Measurements from ENCODE around the gene ASPA. TPM values are rescaled to one million over a fixed set of nuclear protein-coding genes. Genes with fewer than 3 reads are reported as not detected.

Gene ASPA
- total and polyA plus RNA-seq, 2 of the 13 experiments (the other 11 are each of a cell fraction or from before 2014, with no cell fraction given) = not detected

DNA sequence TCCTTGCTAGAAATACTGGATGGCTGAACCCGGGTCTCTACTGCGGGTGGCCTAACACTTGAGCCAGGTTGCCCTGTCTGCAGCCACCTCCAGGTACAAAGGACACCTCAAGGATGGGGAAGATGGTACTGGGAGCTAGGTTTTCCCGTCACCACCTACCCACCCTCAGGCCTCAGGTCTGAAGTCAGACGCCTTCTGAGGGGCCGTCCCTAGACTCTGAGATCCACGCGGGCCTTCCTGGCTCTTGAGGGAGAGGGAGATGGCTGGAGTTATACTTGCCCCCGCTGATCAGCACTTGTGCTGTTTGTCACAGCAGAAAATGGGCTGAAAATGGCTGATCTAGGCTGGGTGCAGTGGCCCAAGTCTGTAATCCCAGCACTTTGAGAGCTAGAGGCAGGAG is 71.2 kb downstream of the ASPA start (continued):
- TF ChIP-seq BRD4 (CRISPR knock-in tag; IDR thresholded peaks at IDR 0.05) (no peak), GZF1 (CRISPR knock-in tag; IDR thresholded peaks at IDR 0.05) (no peak), ZNF121 (CRISPR knock-in tag; IDR thresholded peaks at IDR 0.05) (no peak), RARA (CRISPR knock-in tag; IDR thresholded peaks at IDR 0.05) (no peak), GFI1 (CRISPR knock-in tag; IDR thresholded peaks at IDR 0.05; ENCODE audit: borderline replicate concordance) (no peak), ELF3 (CRISPR knock-in tag; IDR thresholded peaks at IDR 0.05) (no peak), JDP2 (CRISPR knock-in tag; IDR thresholded peaks at IDR 0.05; ENCODE audit: borderline replicate concordance) (no peak), ZNF253 (CRISPR knock-in tag; IDR thresholded peaks at IDR 0.05; ENCODE audit: borderline replicate concordance) (no peak), SMAD1 (CRISPR knock-in tag; IDR thresholded peaks at IDR 0.05; ENCODE audit: borderline replicate concordance, low read depth) (no peak)
- TF ChIP-seq, protein P1, sequence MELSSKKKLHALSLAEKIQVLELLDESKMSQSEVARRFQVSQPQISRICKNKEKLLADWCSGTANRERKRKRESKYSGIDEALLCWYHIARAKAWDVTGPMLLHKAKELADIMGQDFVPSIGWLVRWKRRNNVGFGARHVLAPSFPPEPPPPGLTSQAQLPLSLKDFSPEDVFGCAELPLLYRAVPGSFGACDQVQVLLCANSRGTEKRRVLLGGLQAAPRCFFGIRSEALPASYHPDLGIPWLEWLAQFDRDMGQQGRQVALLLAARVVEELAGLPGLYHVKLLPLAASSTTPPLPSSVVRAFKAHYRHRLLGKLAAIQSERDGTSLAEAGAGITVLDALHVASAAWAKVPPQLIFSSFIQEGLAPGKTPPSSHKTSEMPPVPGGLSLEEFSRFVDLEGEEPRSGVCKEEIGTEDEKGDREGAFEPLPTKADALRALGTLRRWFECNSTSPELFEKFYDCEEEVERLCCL (CRISPR knock-in tag; IDR thresholded peaks at IDR 0.05; ENCODE audit: borderline replicate concordance) = no peak

DNA sequence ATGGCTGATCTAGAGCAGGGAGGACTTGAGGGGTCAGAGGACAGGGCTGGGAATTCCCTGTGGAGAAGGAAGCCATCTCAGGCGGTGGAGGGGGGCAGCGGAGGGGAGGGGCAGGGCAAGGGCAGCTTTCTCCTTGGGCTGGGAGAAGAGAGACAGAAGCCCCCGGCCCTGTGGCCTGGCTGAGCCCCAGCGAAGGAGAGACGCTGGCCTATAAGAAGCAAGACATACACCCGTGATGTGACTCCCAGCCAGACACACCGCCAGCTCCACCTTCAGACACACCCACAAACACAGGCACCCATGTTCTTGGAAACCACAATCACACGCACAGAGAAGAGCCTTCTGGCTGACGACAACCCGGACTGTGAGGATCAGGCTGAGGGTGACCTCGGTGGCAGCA is 71.8 kb downstream of the ASPA start:
- no TSS peak for BruUV-seq (replicated peaks)
- H4K20me1 ChIP-seq (ENCODE audit: insufficient read depth, low read length) = no peaks in the 10 kb centered on the region
- in situ Hi-C loops (cut with HindIII; ENCODE audit: extremely low pct_ligation_motif_present, low pct_unique_long_range_greater_than_20kb) = no loop called here
- no peak overlapping the region for H3K9ac ChIP-seq (ENCODE audit: insufficient read depth, low read depth, low read length)
- WGBS (ENCODE audit: low lambda C conversion rate) = 32% methylated on average over 6 of the region's 11 CpGs
- no peak overlapping the region for H3K4me3 ChIP-seq (replicated peaks in 1 of 3; ENCODE audit: insufficient read depth in 1 of 3, low read depth in 2 of 3, low read length in 3 of 3)
- TF ChIP-seq KMT2B (CRISPR knock-in tag; IDR thresholded peaks at IDR 0.05) (no peak), ZNF20 (CRISPR knock-in tag; IDR thresholded peaks at IDR 0.05) (no peak), FOSL1 (CRISPR knock-in tag; IDR thresholded peaks at IDR 0.05; ENCODE audit: borderline replicate concordance) (no peak), NR1H2 (CRISPR knock-in tag; IDR thresholded peaks at IDR 0.05; ENCODE audit: borderline replicate concordance, low read depth) (no peak), ZNF577 (CRISPR knock-in tag; IDR thresholded peaks at IDR 0.05; ENCODE audit: borderline replicate concordance, low read depth) (no peak), MATR3 (CRISPR knock-in tag; IDR thresholded peaks at IDR 0.05) (no peak), BRD4 (CRISPR knock-in tag; IDR thresholded peaks at IDR 0.05) (no peak), ARNT (IDR thresholded peaks at IDR 0.05) (no peak), IKZF4 (CRISPR knock-in tag; IDR thresholded peaks at IDR 0.05; ENCODE audit: borderline replicate concordance, low read depth, not compliant biosample characterization) (no peak)
- ChIA-PET CTCF (ENCODE audit: low intra/inter-chr PET ratio, low total read pairs) (no interaction called here), POLR2A (no interaction called here)
- DNase-seq (ENCODE audit: low spot score) (no peak), FAIRE-seq (no peak), ATAC-seq (no peak)
- H3K36me3 ChIP-seq (replicated peaks in 1 of 2; ENCODE audit: control insufficient read depth in 1 of 2, insufficient read depth in 2 of 2, low read length in 2 of 2) = no peaks in the 10 kb centered on the region
- intact Hi-C loops (cut with micrococcal nuclease; ENCODE audit: unreplicated experiment) = no loop called here
- H2AFZ ChIP-seq (ENCODE audit: low read length) = no peak overlapping the region
- peaks cover 38% of the 10 kb centered on the region for H3K4me1 ChIP-seq (ENCODE audit: insufficient read depth, low read length)
- no peaks in the 10 kb centered on the region for H3K9me3 ChIP-seq (ENCODE audit: low read length)
- H3K27me3 ChIP-seq (ENCODE audit: control insufficient read depth in 1 of 2, insufficient read depth in 2 of 2, low read length in 2 of 2) = no peaks in the 10 kb centered on the region; a peak in 2 of 5 replicates
- H3K27ac ChIP-seq (ENCODE audit: extremely low read length, insufficient read depth, low read length) = no peak overlapping the region
- no peaks in the 10 kb centered on the region for H3K79me2 ChIP-seq (ENCODE audit: insufficient read depth, low read length)
- no peak overlapping the region for H3K4me2 ChIP-seq (ENCODE audit: low read depth, low read length)
